ENCODE results near the gene YJEFN3. TPM values are rescaled to one million over a fixed set of nuclear protein-coding genes. Genes with fewer than 3 reads are reported as not detected.

YJEFN3 gene
- total and polyA plus RNA-seq, 2 donors from 2014 or later: 3.1 to 3.7 TPM

DNA sequence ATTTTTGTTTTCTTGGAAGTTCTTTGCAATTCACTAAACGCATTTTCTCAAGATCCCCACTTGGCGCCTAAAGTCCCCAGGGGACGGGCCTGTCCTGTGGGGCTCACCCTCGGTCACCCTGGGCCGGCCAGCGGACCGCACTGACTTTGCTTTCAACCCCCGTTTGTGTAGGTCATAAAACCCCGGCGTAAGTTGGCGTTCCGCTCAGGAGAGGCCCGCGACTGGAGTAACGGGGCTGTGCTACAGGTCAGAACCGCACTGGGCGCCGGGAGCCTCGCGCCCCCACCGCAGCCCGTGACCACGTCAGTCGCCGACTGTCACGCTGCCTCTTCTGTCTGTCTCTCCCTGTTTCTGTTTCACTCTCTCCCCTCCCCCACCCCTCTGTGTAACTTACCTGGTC is 26.9 kb upstream of the YJEFN3 start:
- DNase-seq: peak in 1 of 5 donors; percentile 61
- FAIRE-seq: no peak
- intact Hi-C loops (cut with DNase I): no loop called here

DNA sequence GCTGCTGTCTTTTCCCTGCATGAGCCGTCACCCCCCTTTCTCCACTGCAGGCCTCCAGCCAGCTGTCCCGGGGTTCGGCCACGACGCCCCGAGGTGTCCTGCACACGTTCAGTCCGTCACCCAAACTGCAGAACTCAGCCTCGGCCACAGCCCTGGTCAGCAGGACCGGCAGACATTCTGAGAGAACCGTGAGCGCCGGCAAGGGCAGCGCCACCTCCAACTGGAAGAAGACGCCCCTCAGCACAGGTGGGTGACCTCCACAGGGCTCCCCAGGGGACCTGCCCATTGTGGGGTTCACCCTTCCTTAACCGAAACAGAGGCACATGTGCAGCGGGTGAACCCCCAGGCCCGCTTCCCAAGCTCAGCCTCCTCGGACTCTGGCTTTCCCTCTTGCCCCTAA is 26.4 kb upstream of the YJEFN3 start:
- FAIRE-seq: no peak
- Histone ChIP-seq H3K36me3 (ENCODE audit: control insufficient read depth in 2 of 3, insufficient read depth in 3 of 3, low read length in 3 of 3) (peaks cover 0 to 43% (median 40%) of the 10 kb centered on the region in 3 donors), H3K9ac (ENCODE audit: low read length in 3 of 3) (no peak overlapping the region), H3K4me3 (ENCODE audit: low read length in 3 of 3) (no peak overlapping the region), H3K27me3 (ENCODE audit: control insufficient read depth, insufficient read depth, low read length) (no peaks in the 10 kb centered on the region), H3K4me1 (ENCODE audit: control insufficient read depth in 2 of 3, insufficient read depth in 2 of 3, low read depth in 1 of 3, low read length in 3 of 3) (no peaks in the 10 kb centered on the region), H3K9me3 (ENCODE audit: control insufficient read depth in 2 of 3, insufficient read depth in 1 of 3, low read length in 3 of 3) (no peaks in the 10 kb centered on the region), H3K27ac (ENCODE audit: low read depth in 2 of 2, low read length in 2 of 2) (no peak overlapping the region)
- TF ChIP-seq, protein P1, sequence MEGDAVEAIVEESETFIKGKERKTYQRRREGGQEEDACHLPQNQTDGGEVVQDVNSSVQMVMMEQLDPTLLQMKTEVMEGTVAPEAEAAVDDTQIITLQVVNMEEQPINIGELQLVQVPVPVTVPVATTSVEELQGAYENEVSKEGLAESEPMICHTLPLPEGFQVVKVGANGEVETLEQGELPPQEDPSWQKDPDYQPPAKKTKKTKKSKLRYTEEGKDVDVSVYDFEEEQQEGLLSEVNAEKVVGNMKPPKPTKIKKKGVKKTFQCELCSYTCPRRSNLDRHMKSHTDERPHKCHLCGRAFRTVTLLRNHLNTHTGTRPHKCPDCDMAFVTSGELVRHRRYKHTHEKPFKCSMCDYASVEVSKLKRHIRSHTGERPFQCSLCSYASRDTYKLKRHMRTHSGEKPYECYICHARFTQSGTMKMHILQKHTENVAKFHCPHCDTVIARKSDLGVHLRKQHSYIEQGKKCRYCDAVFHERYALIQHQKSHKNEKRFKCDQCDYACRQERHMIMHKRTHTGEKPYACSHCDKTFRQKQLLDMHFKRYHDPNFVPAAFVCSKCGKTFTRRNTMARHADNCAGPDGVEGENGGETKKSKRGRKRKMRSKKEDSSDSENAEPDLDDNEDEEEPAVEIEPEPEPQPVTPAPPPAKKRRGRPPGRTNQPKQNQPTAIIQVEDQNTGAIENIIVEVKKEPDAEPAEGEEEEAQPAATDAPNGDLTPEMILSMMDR (IDR thresholded peaks at IDR 0.05; ENCODE audit: borderline replicate concordance, extremely low read depth, insufficient read depth): no peak
- peak in 1 of 5 donors; percentile 71 for DNase-seq
- intact Hi-C loops (cut with DNase I): no loop called here

More for the DNA sequence above, 26.9 kb upstream of the YJEFN3 start:
- Histone ChIP-seq H3K4me1 (ENCODE audit: control insufficient read depth in 2 of 3, insufficient read depth in 2 of 3, low read depth in 1 of 3, low read length in 3 of 3) (no peaks in the 10 kb centered on the region), H3K9ac (ENCODE audit: low read length in 3 of 3) (no peak overlapping the region), H3K27ac (ENCODE audit: low read depth in 2 of 2, low read length in 2 of 2) (no peak overlapping the region), H3K36me3 (ENCODE audit: control insufficient read depth in 2 of 3, insufficient read depth in 3 of 3, low read length in 3 of 3) (peaks cover 0 to 45% (median 41%) of the 10 kb centered on the region in 3 donors), H3K4me3 (ENCODE audit: low read length in 3 of 3) (no peak overlapping the region), H3K27me3 (ENCODE audit: control insufficient read depth, insufficient read depth, low read length) (no peaks in the 10 kb centered on the region), H3K9me3 (ENCODE audit: control insufficient read depth in 2 of 3, insufficient read depth in 1 of 3, low read length in 3 of 3) (no peaks in the 10 kb centered on the region)
- TF ChIP-seq, protein P1 (IDR thresholded peaks at IDR 0.05; ENCODE audit: borderline replicate concordance, extremely low read depth, insufficient read depth): no peak

DNA sequence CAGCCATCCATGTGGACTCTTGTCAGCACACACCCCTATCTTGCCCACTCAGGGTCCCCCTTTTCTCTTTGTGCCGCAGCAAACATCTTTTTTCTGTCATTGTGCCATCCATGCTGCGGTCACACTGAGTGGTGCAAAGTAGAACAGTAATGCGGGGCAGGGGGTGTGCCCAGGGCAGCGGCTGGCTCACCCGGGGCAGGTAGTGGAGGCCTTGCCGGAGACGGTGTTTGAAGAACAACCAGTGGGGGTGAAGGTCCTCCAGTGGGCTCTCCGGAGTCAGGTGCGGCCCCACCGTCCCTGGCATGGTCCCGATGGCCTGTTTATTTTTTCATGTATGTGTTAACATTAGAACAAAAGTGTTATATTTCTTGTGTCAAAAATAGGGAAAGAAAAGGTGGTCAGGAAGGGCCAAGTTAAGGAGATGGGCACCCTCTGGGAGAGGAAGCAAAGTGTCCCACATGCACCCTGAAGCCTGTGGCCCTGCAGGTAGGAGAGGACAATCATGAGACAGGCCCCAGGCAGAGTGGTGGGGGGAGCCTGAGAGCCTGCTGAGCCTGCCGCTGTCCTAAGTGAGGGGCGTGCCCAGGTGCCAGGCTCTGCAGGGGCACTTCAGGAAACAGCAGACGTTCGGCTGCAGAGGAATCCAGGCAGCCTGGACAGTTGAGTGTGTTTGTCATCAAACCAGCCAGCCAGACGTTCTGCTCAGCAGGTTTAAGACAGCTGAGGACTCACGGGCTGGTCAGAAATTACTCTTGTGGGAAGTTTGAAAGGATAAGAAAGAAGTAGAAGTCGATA is 25.7 kb upstream of the YJEFN3 start:
- Histone ChIP-seq H3K27me3 (ENCODE audit: control insufficient read depth, insufficient read depth, low read length) (no peaks in the 10 kb centered on the region), H3K4me1 (ENCODE audit: control insufficient read depth in 2 of 3, insufficient read depth in 2 of 3, low read depth in 1 of 3, low read length in 3 of 3) (no peaks in the 10 kb centered on the region), H3K9ac (ENCODE audit: low read length in 3 of 3) (no peak overlapping the region), H3K27ac (ENCODE audit: low read depth in 2 of 2, low read length in 2 of 2) (no peak overlapping the region), H3K4me3 (ENCODE audit: low read length in 3 of 3) (no peak overlapping the region), H3K36me3 (ENCODE audit: control insufficient read depth in 2 of 3, insufficient read depth in 3 of 3, low read length in 3 of 3) (peaks cover 0 to 43% (median 34%) of the 10 kb centered on the region in 3 donors), H3K9me3 (ENCODE audit: control insufficient read depth in 2 of 3, insufficient read depth in 1 of 3, low read length in 3 of 3) (no peaks in the 10 kb centered on the region)
- no peak for FAIRE-seq
- TF ChIP-seq, protein P1 (IDR thresholded peaks at IDR 0.05; ENCODE audit: borderline replicate concordance, extremely low read depth, insufficient read depth): no peak
- peak in 1 of 5 donors; percentile 64 for DNase-seq
- intact Hi-C loops (cut with DNase I): no loop called here
